ENCODE measurements around the gene EXOC7. TPM values are rescaled to one million over a fixed set of nuclear protein-coding genes. Genes with fewer than 3 reads are reported as not detected.

The EXOC7 gene
- total and polyA plus RNA-seq, 2 of the 4 experiments (the other 2 are of a cell fraction), result 85.9 to 118 TPM

DNA sequence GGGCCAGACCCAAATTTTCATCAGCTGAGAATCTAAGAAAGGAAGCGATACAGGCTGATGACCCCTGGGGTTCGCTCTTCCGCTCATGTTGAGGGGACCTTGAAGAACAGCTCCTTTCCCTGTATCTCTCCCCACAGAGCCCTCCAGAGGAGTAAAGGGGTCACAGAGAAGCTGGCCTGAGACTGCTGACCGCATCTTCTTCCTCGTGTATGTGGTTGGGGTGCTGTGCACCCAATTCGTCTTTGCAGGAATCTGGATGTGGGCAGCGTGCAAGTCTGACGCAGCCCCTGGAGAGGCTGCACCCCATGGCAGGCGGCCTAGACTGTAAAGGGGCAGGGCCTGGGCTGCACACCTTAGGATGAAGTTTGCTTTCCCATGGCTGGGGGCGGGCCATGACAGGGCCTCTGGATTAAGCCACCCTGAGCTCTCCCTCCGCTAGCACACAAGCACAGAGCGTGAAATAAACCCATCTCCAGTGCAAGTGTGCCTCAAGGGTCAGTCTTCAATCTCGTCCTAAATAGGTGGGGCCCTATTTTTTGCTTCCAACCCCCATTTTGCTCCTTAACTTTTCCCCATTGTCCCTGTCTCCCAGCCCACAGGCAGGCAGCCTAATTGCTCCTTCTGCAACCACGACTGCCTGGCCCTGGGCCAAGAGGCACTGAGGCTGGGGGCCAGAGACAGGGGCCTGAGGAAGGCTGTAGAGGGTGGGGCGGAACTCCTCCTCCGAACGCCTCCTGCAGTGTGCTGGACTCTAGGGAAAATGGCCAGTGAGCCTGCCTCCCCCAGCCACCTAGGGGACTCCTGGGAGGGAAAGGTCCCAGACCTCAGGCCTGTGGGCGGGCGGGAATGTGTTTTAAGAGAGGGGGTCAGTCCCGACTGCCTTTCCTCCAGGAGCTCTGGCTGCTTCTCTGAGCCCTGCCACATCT lies 21.0 kb downstream of the EXOC7 start (continued):
- TF ChIP-seq, protein P1, sequence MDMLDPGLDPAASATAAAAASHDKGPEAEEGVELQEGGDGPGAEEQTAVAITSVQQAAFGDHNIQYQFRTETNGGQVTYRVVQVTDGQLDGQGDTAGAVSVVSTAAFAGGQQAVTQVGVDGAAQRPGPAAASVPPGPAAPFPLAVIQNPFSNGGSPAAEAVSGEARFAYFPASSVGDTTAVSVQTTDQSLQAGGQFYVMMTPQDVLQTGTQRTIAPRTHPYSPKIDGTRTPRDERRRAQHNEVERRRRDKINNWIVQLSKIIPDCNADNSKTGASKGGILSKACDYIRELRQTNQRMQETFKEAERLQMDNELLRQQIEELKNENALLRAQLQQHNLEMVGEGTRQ (IDR thresholded peaks at IDR 0.05; ENCODE audit: low read depth, low read length), result no peak

Measured in IMR-90 (cell line).